HG03575 (cell line): ENCODE measurements around the gene THSD7B.
"Not testable (repeated sequence)": the region's sequence is repeated elsewhere in the genome, so short reads cannot be mapped to it uniquely, and the experiment has no call there.

Experiments used
- ATAC-seq: cut with Tn5 transposase; IDR thresholded peaks from one replicate; pipeline ENCODE4 v1.9.1; 2021; ENCODE audit not compliant: unreplicated experiment, insufficient number of reproducible peaks, low FRiP score; ENCODE audit errors: extremely low read depth

The THSD7B gene

GRCh38 chr2:137287913-137288639, 522.7 kb downstream of the THSD7B start:
- no peak for ATAC-seq

- ATAC-seq: no peak
Observed at GRCh38 chr2:137291836-137292570, 526.7 kb downstream of the THSD7B start.

- no peak for ATAC-seq
Observed at GRCh38 chr2:137298377-137298776, 533.0 kb downstream of the THSD7B start.

- ATAC-seq: no peak
Observed at GRCh38 chr2:137300987-137301386, 535.6 kb downstream of the THSD7B start.

GRCh38 chr2:137302957-137303356, 537.6 kb downstream of the THSD7B start:
- no peak for ATAC-seq

- no peak for ATAC-seq
Observed at GRCh38 chr2:137316075-137316474, 550.7 kb downstream of the THSD7B start.

- no peak for ATAC-seq
Observed at GRCh38 chr2:137321566-137321965, 556.2 kb downstream of the THSD7B start.

- not testable (repeated sequence) for ATAC-seq
Observed at GRCh38 chr2:137331562-137331961, 566.2 kb downstream of the THSD7B start.

- no peak for ATAC-seq
Observed at GRCh38 chr2:137333386-137334165, 568.2 kb downstream of the THSD7B start.

GRCh38 chr2:137336067-137336466, 570.7 kb downstream of the THSD7B start:
- no peak for ATAC-seq

- ATAC-seq: no peak
Observed at GRCh38 chr2:137339051-137339450, 573.7 kb downstream of the THSD7B start.

- no peak for ATAC-seq
Observed at GRCh38 chr2:137345994-137346393, 580.6 kb downstream of the THSD7B start.

GRCh38 chr2:137348301-137348700, 583.0 kb downstream of the THSD7B start:
- no peak for ATAC-seq

- no peak for ATAC-seq
Observed at GRCh38 chr2:137357634-137358033, 592.3 kb downstream of the THSD7B start.

GRCh38 chr2:137367361-137367760, 602.0 kb downstream of the THSD7B start:
- no peak for ATAC-seq

- no peak for ATAC-seq
Observed at GRCh38 chr2:137369106-137369505, 603.8 kb downstream of the THSD7B start.

GRCh38 chr2:137379186-137379585, 613.8 kb downstream of the THSD7B start:
- ATAC-seq: no peak

- ATAC-seq: no peak
Observed at GRCh38 chr2:137380610-137381009, 615.3 kb downstream of the THSD7B start.

- ATAC-seq: no peak
Observed at GRCh38 chr2:137381731-137382130, 616.4 kb downstream of the THSD7B start.

GRCh38 chr2:137383391-137383790, 618.0 kb downstream of the THSD7B start:
- no peak for ATAC-seq
